Measurements from ENCODE around the gene FAM149A. TPM values are rescaled to one million over a fixed set of nuclear protein-coding genes. Genes with fewer than 3 reads are reported as not detected.

FAM149A gene
- total and polyA plus RNA-seq, 2 donors (not counting 3 experiments of a cell fraction or from before 2014, with no cell fraction given) = 0.08 to 0.20 TPM

DNA sequence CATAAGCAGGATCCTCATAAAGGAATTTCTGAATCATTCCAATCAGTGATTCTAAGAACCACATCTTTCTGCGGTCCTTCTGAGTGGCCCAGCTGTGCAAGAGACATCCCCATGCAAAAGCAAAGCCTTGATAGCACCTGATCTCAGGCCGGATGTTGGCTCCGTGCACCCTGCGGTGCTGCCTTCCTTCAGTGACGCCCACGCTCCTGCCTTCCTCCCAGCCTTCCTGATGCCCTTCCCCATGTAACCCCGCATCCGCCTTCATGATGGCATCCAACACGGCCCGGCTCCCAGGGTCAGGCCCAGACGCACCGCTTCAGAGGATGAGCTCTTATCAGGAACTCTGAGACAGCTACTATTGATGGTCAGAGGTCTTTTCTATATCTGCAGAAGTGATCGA, 66.5 kb downstream of the FAM149A start:
- H3K4me1 ChIP-seq (ENCODE audit: control insufficient read depth, extremely low read depth, insufficient read depth, low read length) = no peaks in the 10 kb centered on the region

More for the DNA sequence above, 66.5 kb downstream of the FAM149A start:
- no peaks in the 10 kb centered on the region for H3K79me2 ChIP-seq (ENCODE audit: control insufficient read depth, insufficient read depth, low read length)
- no peak overlapping the region for H3K27ac ChIP-seq (ENCODE audit: insufficient read depth, low read depth, low read length)
- no peaks in the 10 kb centered on the region for H4K20me1 ChIP-seq (replicated peaks; ENCODE audit: control insufficient read depth, extremely low read depth, insufficient read depth, low read length)
- H3K36me3 ChIP-seq (ENCODE audit: control insufficient read depth in 2 of 2, extremely low read depth in 1 of 2, insufficient read depth in 2 of 2, low read length in 2 of 2) = no peaks in the 10 kb centered on the region
- ChIA-PET CTCF (interaction anchor here (0.7 kb wide), 1 partner anchor 9 kb away, joined by 3 read pairs; no protein-coding TSS in a partner anchor), POLR2A (no interaction called here)
- H2AFZ ChIP-seq (ENCODE audit: low read depth, low read length) = no peak overlapping the region
- DNase-seq (ENCODE audit: low read depth, low spot score) = no peak
- H3K27me3 ChIP-seq (ENCODE audit: control insufficient read depth in 2 of 2, insufficient read depth in 2 of 2, low read length in 2 of 2) = no peaks in the 10 kb centered on the region
- dilution Hi-C loops (cut with MboI; ENCODE audit: extremely low pct_ligation_motif_present, low sequenced_read_pairs) = no loop called here
- intact Hi-C loops (cut with micrococcal nuclease) = no loop called here
- TF ChIP-seq, protein P1, sequence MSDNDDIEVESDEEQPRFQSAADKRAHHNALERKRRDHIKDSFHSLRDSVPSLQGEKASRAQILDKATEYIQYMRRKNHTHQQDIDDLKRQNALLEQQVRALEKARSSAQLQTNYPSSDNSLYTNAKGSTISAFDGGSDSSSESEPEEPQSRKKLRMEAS (IDR thresholded peaks at IDR 0.05; ENCODE audit: insufficient read depth, insufficient read length) = no peak
- TF ChIP-seq EZH2 (IDR thresholded peaks at IDR 0.05; ENCODE audit: borderline replicate concordance, low read depth, low read length, severe bottlenecking) (no peak), JUN (IDR thresholded peaks at IDR 0.05; ENCODE audit: borderline replicate concordance, insufficient read depth, insufficient read length, low read depth) (no peak), MYC (IDR thresholded peaks at IDR 0.05; ENCODE audit: low read depth, low read length) (no peak), POLR2AphosphoS5 (IDR thresholded peaks at IDR 0.05; ENCODE audit: insufficient read depth, low read depth, low read length) (no peak), POLR2A (IDR thresholded peaks at IDR 0.05; ENCODE audit: low read depth, low read length) (no peak), GATA2 (IDR thresholded peaks at IDR 0.05; ENCODE audit: insufficient read depth, insufficient read length, low read depth, low read length) (no peak), FOS (IDR thresholded peaks at IDR 0.05; ENCODE audit: borderline replicate concordance, insufficient read depth, low read length) (no peak)
- TF ChIP-seq, protein P2, sequence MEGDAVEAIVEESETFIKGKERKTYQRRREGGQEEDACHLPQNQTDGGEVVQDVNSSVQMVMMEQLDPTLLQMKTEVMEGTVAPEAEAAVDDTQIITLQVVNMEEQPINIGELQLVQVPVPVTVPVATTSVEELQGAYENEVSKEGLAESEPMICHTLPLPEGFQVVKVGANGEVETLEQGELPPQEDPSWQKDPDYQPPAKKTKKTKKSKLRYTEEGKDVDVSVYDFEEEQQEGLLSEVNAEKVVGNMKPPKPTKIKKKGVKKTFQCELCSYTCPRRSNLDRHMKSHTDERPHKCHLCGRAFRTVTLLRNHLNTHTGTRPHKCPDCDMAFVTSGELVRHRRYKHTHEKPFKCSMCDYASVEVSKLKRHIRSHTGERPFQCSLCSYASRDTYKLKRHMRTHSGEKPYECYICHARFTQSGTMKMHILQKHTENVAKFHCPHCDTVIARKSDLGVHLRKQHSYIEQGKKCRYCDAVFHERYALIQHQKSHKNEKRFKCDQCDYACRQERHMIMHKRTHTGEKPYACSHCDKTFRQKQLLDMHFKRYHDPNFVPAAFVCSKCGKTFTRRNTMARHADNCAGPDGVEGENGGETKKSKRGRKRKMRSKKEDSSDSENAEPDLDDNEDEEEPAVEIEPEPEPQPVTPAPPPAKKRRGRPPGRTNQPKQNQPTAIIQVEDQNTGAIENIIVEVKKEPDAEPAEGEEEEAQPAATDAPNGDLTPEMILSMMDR (IDR thresholded peaks at IDR 0.05; ENCODE audit: extremely low read depth in 1 of 2, insufficient read depth in 1 of 2, low read depth in 1 of 2, low read length in 2 of 2) = no peak
- no peaks in the 10 kb centered on the region for H3K9me3 ChIP-seq (replicated peaks; ENCODE audit: control insufficient read depth, insufficient read depth, low read length)
- BruUV-seq (replicated peaks) = no TSS peak
- H3K9me1 ChIP-seq (replicated peaks; ENCODE audit: control insufficient read depth, extremely low read depth, insufficient read depth, low read length) = no peaks in the 10 kb centered on the region
- no peak overlapping the region for H3K9ac ChIP-seq (replicated peaks; ENCODE audit: extremely low read depth, insufficient read depth, low read length)
- no peak overlapping the region for H3K4me2 ChIP-seq (ENCODE audit: insufficient read depth, low read length)
- H3K4me3 ChIP-seq (replicated peaks in 1 of 3; ENCODE audit: insufficient read depth in 1 of 3, low read depth in 1 of 3, low read length in 3 of 3) = no peak overlapping the region
- no peak for FAIRE-seq

Data from endothelial cell of umbilical vein (primary cell).